ENCODE data around the gene ZNF454.

DNA sequence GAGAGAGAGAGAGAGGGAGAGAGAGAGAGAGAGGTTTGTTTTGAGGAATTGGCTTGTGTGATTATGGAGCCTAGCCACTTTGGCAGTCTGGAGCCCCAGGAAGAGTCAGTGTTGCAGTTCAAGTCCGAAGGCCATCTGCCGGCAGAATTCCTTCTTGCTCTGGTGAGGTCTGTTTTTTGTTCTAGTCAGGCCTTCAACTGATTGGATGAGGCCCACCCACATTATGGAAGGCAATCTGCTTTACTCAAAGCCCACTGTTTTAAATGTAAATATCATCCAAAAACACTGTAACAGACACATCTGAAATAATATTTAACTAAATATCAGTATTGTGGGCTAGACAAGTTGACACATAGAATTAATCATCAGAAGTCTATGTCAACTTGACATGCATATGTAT lies 65.6 kb downstream of the ZNF454 start:
- TF ChIP-seq, protein P1, sequence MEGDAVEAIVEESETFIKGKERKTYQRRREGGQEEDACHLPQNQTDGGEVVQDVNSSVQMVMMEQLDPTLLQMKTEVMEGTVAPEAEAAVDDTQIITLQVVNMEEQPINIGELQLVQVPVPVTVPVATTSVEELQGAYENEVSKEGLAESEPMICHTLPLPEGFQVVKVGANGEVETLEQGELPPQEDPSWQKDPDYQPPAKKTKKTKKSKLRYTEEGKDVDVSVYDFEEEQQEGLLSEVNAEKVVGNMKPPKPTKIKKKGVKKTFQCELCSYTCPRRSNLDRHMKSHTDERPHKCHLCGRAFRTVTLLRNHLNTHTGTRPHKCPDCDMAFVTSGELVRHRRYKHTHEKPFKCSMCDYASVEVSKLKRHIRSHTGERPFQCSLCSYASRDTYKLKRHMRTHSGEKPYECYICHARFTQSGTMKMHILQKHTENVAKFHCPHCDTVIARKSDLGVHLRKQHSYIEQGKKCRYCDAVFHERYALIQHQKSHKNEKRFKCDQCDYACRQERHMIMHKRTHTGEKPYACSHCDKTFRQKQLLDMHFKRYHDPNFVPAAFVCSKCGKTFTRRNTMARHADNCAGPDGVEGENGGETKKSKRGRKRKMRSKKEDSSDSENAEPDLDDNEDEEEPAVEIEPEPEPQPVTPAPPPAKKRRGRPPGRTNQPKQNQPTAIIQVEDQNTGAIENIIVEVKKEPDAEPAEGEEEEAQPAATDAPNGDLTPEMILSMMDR (IDR thresholded peaks at IDR 0.05 in 4 of 5, conservative IDR thresholded peaks at IDR 0.05 in 1 of 5), result no peak
- no peak for TF ChIP-seq POLR2A (IDR thresholded peaks at IDR 0.05)
